Choroid plexus epithelial cell (primary cell): ENCODE data around the gene ATXN7.

ENCODE experiments used
- DNase-seq: peaks from one replicate; pipeline ENCODE4 v3.0.0-alpha.2; 2010; ENCODE audit warnings: low read depth
- H3K4me3 ChIP-seq: 2 replicates; pipeline ENCODE4 v1.5.1; 2011; ENCODE audit warnings: low read depth, mild to moderate bottlenecking, control low read depth, low read length, moderate library complexity
- CTCF ChIP-seq: conservative IDR thresholded peaks from 2 replicates; pipeline ENCODE4 v1.5.1; 2011; ENCODE audit warnings: low read depth, mild to moderate bottlenecking, control low read depth, inconsistent platforms, low read length, moderate library complexity

The ATXN7 gene

GRCh38 chr3:64042952-64043351 is 179.3 kb downstream of the ATXN7 start:
- DNase-seq, result no peak
- TF ChIP-seq CTCF, result no peak
- H3K4me3 ChIP-seq, result no peak overlapping the region

GRCh38 chr3:64046592-64046991 is 182.9 kb downstream of the ATXN7 start:
- no peak overlapping the region for H3K4me3 ChIP-seq
- no peak for DNase-seq
- no peak for TF ChIP-seq CTCF

GRCh38 chr3:64046996-64047594 is 183.4 kb downstream of the ATXN7 start:
- H3K4me3 ChIP-seq, result no peak overlapping the region
- no peak for TF ChIP-seq CTCF
- no peak for DNase-seq

GRCh38 chr3:64047787-64048186 is 184.1 kb downstream of the ATXN7 start:
- DNase-seq, result no peak
- TF ChIP-seq CTCF, result no peak
- H3K4me3 ChIP-seq, result no peak overlapping the region

GRCh38 chr3:64048631-64049061 is 185.0 kb downstream of the ATXN7 start:
- TF ChIP-seq CTCF, result no peak
- peak; percentile 28 for DNase-seq
- H3K4me3 ChIP-seq, result no peak overlapping the region

- H3K4me3 ChIP-seq, result no peak overlapping the region
- peak; percentile 5 for DNase-seq
- no peak for TF ChIP-seq CTCF
Observed at GRCh38 chr3:64049136-64049535, 185.5 kb downstream of the ATXN7 start.

- DNase-seq, result no peak
- TF ChIP-seq CTCF, result no peak
- H3K4me3 ChIP-seq, result no peak overlapping the region
Observed at GRCh38 chr3:64049832-64050231, 186.2 kb downstream of the ATXN7 start.
